ENCODE results near the gene SV2C. TPM values are rescaled to one million over a fixed set of nuclear protein-coding genes. Genes with fewer than 3 reads are reported as not detected.

SV2C gene
- total RNA-seq, 2 donors from 2014 or later: 0.52 TPM; not detected in 1

- Histone ChIP-seq H3K36me3 (replicated peaks in 1 of 2; ENCODE audit: insufficient read depth in 1 of 2, low read depth in 2 of 2) (no peaks in the 10 kb centered on the region), H3K4me1 (peaks cover 6% of the 10 kb centered on the region), H3K27ac (no peak overlapping the region), H3K9me3 (no peaks in the 10 kb centered on the region), H3K4me3 (no peak overlapping the region), H3K27me3 (no peaks in the 10 kb centered on the region)
- DNase-seq: no peak
- intact Hi-C loops (cut with DNase I): no loop called here
- no peak for ATAC-seq
- WGBS, 2 donors: 40 to 44% methylated on average over 1 of the region's 1 CpG
- no peak for TF ChIP-seq CTCF (IDR thresholded peaks at IDR 0.05)
- TF ChIP-seq POLR2A (IDR thresholded peaks at IDR 0.05): no peak
These were observed 66.5 kb downstream of the SV2C start for GRCh38 chr5:76149636-76150035.

- Histone ChIP-seq H3K4me3 (no peak overlapping the region), H3K9me3 (no peaks in the 10 kb centered on the region), H3K27ac (no peak overlapping the region), H3K4me1 (peaks cover 6% of the 10 kb centered on the region), H3K36me3 (replicated peaks in 1 of 2; ENCODE audit: insufficient read depth in 1 of 2, low read depth in 2 of 2) (no peaks in the 10 kb centered on the region), H3K27me3 (no peaks in the 10 kb centered on the region)
- TF ChIP-seq CTCF (IDR thresholded peaks at IDR 0.05): no peak
- no peak for TF ChIP-seq POLR2A (IDR thresholded peaks at IDR 0.05)
- 35 to 38% methylated on average over 3 of the region's 3 CpGs for WGBS, 2 donors
- intact Hi-C loops (cut with DNase I): no loop called here
- DNase-seq (no peak), ATAC-seq (no peak)
These were observed 69.0 kb downstream of the SV2C start for GRCh38 chr5:76152161-76152560.

- Histone ChIP-seq H3K4me3 (no peak overlapping the region), H3K36me3 (replicated peaks in 1 of 2; ENCODE audit: insufficient read depth in 1 of 2, low read depth in 2 of 2) (no peaks in the 10 kb centered on the region), H3K27ac (no peak overlapping the region), H3K9me3 (no peaks in the 10 kb centered on the region), H3K4me1 (peaks cover 6% of the 10 kb centered on the region), H3K27me3 (no peaks in the 10 kb centered on the region)
- intact Hi-C loops (cut with DNase I): no loop called here
- DNase-seq (no peak), ATAC-seq (no peak)
- TF ChIP-seq CTCF (IDR thresholded peaks at IDR 0.05): no peak
- no peak for TF ChIP-seq POLR2A (IDR thresholded peaks at IDR 0.05)
- 60 to 77% methylated on average over 1 of the region's 1 CpG for WGBS, 2 donors
These were observed 69.5 kb downstream of the SV2C start for GRCh38 chr5:76152700-76153099.

GRCh38 chr5:76153271-76153670 is 70.1 kb downstream of the SV2C start:
- TF ChIP-seq CTCF (IDR thresholded peaks at IDR 0.05) (no peak), POLR2A (IDR thresholded peaks at IDR 0.05) (no peak)
- Histone ChIP-seq H3K9me3 (no peaks in the 10 kb centered on the region), H3K4me3 (no peak overlapping the region), H3K36me3 (replicated peaks in 1 of 2; ENCODE audit: insufficient read depth in 1 of 2, low read depth in 2 of 2) (no peaks in the 10 kb centered on the region), H3K27me3 (no peaks in the 10 kb centered on the region), H3K4me1 (peaks cover 6% of the 10 kb centered on the region), H3K27ac (no peak overlapping the region)
- intact Hi-C loops (cut with DNase I): no loop called here
- ATAC-seq (no peak), DNase-seq (no peak)
- WGBS, 2 donors: 96 to 98% methylated on average over 2 of the region's 2 CpGs

- TF ChIP-seq POLR2A (IDR thresholded peaks at IDR 0.05) (no peak), CTCF (IDR thresholded peaks at IDR 0.05) (no peak)
- intact Hi-C loops (cut with DNase I): no loop called here
- ATAC-seq (no peak), DNase-seq (no peak)
- no peak overlapping the region for H3K27ac ChIP-seq
- H3K27me3 ChIP-seq: no peaks in the 10 kb centered on the region
- no peaks in the 10 kb centered on the region for H3K4me1 ChIP-seq
- H3K4me3 ChIP-seq: no peak overlapping the region
- H3K36me3 ChIP-seq (replicated peaks in 1 of 2; ENCODE audit: insufficient read depth in 1 of 2, low read depth in 2 of 2): no peaks in the 10 kb centered on the region
- no peaks in the 10 kb centered on the region for H3K9me3 ChIP-seq
- whole genome bisulfite sequencing, 2 donors: 86% methylated on average over 3 of the region's 3 CpGs
These were observed 71.0 kb downstream of the SV2C start for GRCh38 chr5:76154009-76154690.
